A549 (cell line): ENCODE results near the gene HSDL2. TPM values are rescaled to one million over a fixed set of nuclear protein-coding genes. Genes with fewer than 3 reads are reported as not detected.

ENCODE experiments used
- ATAC-seq, 2 experiments: fragments of 200-7000 bp in 1 of 2; fragments of >200 bp in 1 of 2; cut with Nextera tagmentation in 1 of 2; cut with Tn5 transposase in 1 of 2; 3 replicates each; pipeline versions ENCODE4 v1.8.0 to v1.9.1; 2018 to 2020; ENCODE audit warnings: mild to moderate bottlenecking in 1 of 2, moderate library complexity in 1 of 2
- CTCF ChIA-PET: fragments of 300-600 bp; sonication (Branson Sonifier 250); formaldehyde crosslinking; extraction: SDS; loops from one replicate; lab custom pipeline; 2021; ENCODE audit warnings: antibody characterized with exemption, inconsistent platforms; lab: Yijun Ruan, JAX
- POLR2A ChIA-PET: fragments of 350-600 bp; formaldehyde crosslinking; extraction: SDS; loops from one replicate; lab custom pipeline; 2021; ENCODE audit warnings: antibody characterized with exemption, inconsistent platforms; lab: Yijun Ruan, JAX
- DNase-seq, 2 experiments: peaks; one replicate each; pipeline versions ENCODE4 v3.0.0 to v3.0.0-alpha.2; 2011 to 2016; ENCODE audit warnings: low read depth in 1 of 2, low spot score in 1 of 2
- FAIRE-seq: peaks from 2 replicates; lab custom pipeline; 2011; peaks lifted over from hg19 to GRCh38; lab: Jason Lieb, UNC
- H3K27ac ChIP-seq, 2 experiments: fragments of >200 bp; sonication (Bioruptor Twin); formaldehyde crosslinking; 3 replicates each; pipeline ENCODE4 v1.5.1; 2016 to 2017
- H3K4me1 ChIP-seq: fragments of >200 bp; sonication (Bioruptor Twin); formaldehyde crosslinking; 3 replicates; pipeline ENCODE4 v1.6.1; 2016
- H3K4me2 ChIP-seq: fragments of >200 bp; sonication (Bioruptor Twin); formaldehyde crosslinking; 3 replicates; pipeline ENCODE4 v1.6.1; 2016
- H3K4me3 ChIP-seq: fragments of >200 bp; sonication (Bioruptor Twin); formaldehyde crosslinking; 3 replicates; pipeline ENCODE4 v1.5.1; 2016
- H3K9me3 ChIP-seq: fragments of >200 bp; sonication (Bioruptor Twin); formaldehyde crosslinking; 3 replicates; pipeline ENCODE4 v1.6.1; 2016
- BCL3 ChIP-seq: fragments of >200 bp; sonication (Bioruptor Twin); formaldehyde crosslinking; IDR thresholded peaks from 3 replicates; pipeline ENCODE4 v1.6.1; 2016
- CHD2 ChIP-seq: fragments of 150-350 bp; IDR thresholded peaks from 2 replicates; pipeline ENCODE4 v1.6.1; 2014; ENCODE audit warnings: low read length; ENCODE audit not compliant: partially characterized antibody
- EHMT2 ChIP-seq: fragments of 200-600 bp; sonication (generic); IDR thresholded peaks from 2 replicates; pipeline ENCODE4 v1.6.1; 2016; ENCODE audit warnings: antibody characterized with exemption, low read depth, mild to moderate bottlenecking, moderate library complexity
- ELK1 ChIP-seq: fragments of 150-350 bp; IDR thresholded peaks from 2 replicates; pipeline ENCODE4 v1.6.1; 2014; ENCODE audit warnings: low read depth, mild to moderate bottlenecking, low read length
- FOSB ChIP-seq: fragments of 250-450 bp; sonication (Bioruptor Pico); IDR thresholded peaks from 2 replicates; pipeline ENCODE4 v1.5.0; 2020; ENCODE audit warnings: mild to moderate bottlenecking, moderate library complexity
- HEYL ChIP-seq: fragments of 250-450 bp; sonication (Bioruptor Pico); IDR thresholded peaks from 2 replicates; pipeline ENCODE4 v1.8.0; 2021; ENCODE audit warnings: mild to moderate bottlenecking, moderate library complexity
- HOXA7 ChIP-seq: fragments of 250-450 bp; sonication (Bioruptor Pico); IDR thresholded peaks from 2 replicates; pipeline ENCODE4 v1.5.0; 2020; ENCODE audit warnings: mild to moderate bottlenecking, moderate library complexity
- MAFK ChIP-seq: fragments of 450-650 bp; IDR thresholded peaks from 2 replicates; pipeline ENCODE4 v1.6.1; 2014; ENCODE audit not compliant: partially characterized antibody
- MYC ChIP-seq: IDR thresholded peaks from 2 replicates; pipeline ENCODE4 v1.6.1; 2012; ENCODE audit warnings: mild to moderate bottlenecking, inconsistent platforms, low read length, improper control_type of control experiment, borderline replicate concordance
- NR3C1 ChIP-seq: fragments of >200 bp; sonication (Bioruptor Twin); formaldehyde crosslinking; IDR thresholded peaks from 3 replicates; pipeline ENCODE4 v1.6.1; 2017
- PBX3 ChIP-seq: IDR thresholded peaks from 2 replicates; pipeline ENCODE4 v1.6.1; 2012
- POLR2A ChIP-seq: IDR thresholded peaks from 2 replicates; pipeline ENCODE4 v1.6.1; 2012; ENCODE audit warnings: mild to moderate bottlenecking, low read length
- POLR2AphosphoS2 ChIP-seq: conservative IDR thresholded peaks from 2 replicates; pipeline ENCODE4 v1.6.1; 2012; ENCODE audit warnings: low read length, improper control_type of control experiment, inconsistent platforms
- RARB ChIP-seq: fragments of 250-450 bp; sonication (Bioruptor Pico); IDR thresholded peaks from 2 replicates; pipeline ENCODE4 v1.8.0; 2021; ENCODE audit warnings: mild to moderate bottlenecking, moderate library complexity
- RCOR1 ChIP-seq: fragments of 150-350 bp; IDR thresholded peaks from 2 replicates; pipeline ENCODE4 v1.6.1; 2014; ENCODE audit warnings: antibody characterized with exemption, low read length, low read depth
- RFX5 ChIP-seq: fragments of 450-650 bp; IDR thresholded peaks from 2 replicates; pipeline ENCODE4 v1.7.1; 2014; ENCODE audit warnings: antibody characterized with exemption, mild to moderate bottlenecking, moderate library complexity
- ZNF302 ChIP-seq: fragments of 250-450 bp; sonication (Bioruptor Pico); IDR thresholded peaks from 2 replicates; pipeline ENCODE4 v1.9.0; 2021; ENCODE audit warnings: inconsistent platforms, mild to moderate bottlenecking, moderate library complexity
- ZSCAN20 ChIP-seq: fragments of 250-450 bp; sonication (Bioruptor Pico); IDR thresholded peaks from 2 replicates; pipeline ENCODE4 v1.8.0; 2022; ENCODE audit warnings: mild to moderate bottlenecking, moderate library complexity
- WGBS: methylation state at CpG from one replicate; pipeline ENCODE4 v1.1.6; 2017; ENCODE audit errors: missing lambda C conversion rate; 5-methylcytosine and 5-hydroxymethylcytosine counted together
- polyA plus RNA-seq, 4 experiments: library from polyadenylated mRNA; depleted of rRNA in 3 of 4; stranded (reverse); fragments of >200 nt; fragmentation: RNase III in 1 of 4; extraction: RNeasy Plus Mini Kit Qiagen cat#74134 plus additional on column Dnase treatment in 1 of 4; gene quantifications; 2 replicates in 3 of 4; 3 replicates in 1 of 4; pipeline ENCODE4 v1.2.3, GENCODE V29; 2011 to 2017
- TF ChIP-seq, protein P1 (sequence below): fragments of 250-450 bp; sonication (Bioruptor Pico); IDR thresholded peaks from 2 replicates; pipeline ENCODE4 v1.5.0; 2021; ENCODE audit warnings: mild to moderate bottlenecking, moderate library complexity, borderline replicate concordance
- TF ChIP-seq, protein P2 (sequence below): IDR thresholded peaks from 2 replicates; pipeline ENCODE4 v1.6.1; 2012; ENCODE audit warnings: low read depth, borderline replicate concordance
- TF ChIP-seq, protein P3 (sequence below): IDR thresholded peaks from 2 replicates; pipeline ENCODE4 v1.6.1; 2012

HSDL2 gene
- polyA plus RNA-seq, 2 of the 4 experiments (the other 2 are of a cell fraction), result 47.4 to 47.7 TPM

DNA sequence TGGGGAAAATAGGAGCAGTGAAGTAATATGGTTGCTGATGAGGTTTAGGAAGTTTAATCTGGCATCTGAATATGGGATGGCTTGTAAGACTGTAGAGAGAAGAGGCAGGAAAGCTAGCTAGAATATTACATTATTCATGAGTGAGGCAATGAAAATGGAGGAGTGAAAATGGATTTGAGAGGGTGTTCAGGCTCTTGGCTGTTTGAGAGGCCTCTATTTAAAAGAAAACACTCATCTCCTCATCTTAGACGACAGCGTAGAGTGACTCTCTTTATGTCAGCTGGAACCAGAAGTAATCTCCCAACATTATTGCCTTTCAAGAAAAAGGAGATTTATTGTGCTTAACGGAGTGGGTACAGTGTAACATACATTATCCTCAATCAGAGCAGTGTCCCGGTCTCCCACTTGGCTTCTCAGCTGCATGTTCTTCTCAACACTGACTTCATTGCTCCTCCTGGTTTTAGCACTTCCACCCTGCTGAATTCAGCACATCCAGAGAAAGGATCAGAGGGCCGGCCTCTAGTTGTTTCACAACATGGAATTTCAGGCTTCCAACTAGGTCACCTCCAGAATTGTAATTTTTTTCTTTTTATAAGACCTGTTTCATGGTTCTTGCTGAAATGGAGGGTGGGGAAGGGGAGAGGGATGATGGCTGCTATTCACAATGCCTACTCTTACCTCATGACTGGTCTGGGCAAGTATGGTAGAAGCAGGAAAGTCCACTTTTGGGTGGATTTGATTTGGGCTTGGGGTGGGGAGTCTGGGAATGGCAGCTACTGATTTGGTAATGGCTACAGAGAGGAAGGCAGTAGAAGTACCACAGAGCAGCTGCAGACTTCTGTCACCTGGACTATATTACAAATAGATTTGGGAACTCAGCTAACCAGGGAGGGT is 53.8 kb downstream of the HSDL2 start (continued):
- TF ChIP-seq ELK1 (no peak), ZNF302 (CRISPR knock-in tag) (no peak)
- TF ChIP-seq, protein P1, sequence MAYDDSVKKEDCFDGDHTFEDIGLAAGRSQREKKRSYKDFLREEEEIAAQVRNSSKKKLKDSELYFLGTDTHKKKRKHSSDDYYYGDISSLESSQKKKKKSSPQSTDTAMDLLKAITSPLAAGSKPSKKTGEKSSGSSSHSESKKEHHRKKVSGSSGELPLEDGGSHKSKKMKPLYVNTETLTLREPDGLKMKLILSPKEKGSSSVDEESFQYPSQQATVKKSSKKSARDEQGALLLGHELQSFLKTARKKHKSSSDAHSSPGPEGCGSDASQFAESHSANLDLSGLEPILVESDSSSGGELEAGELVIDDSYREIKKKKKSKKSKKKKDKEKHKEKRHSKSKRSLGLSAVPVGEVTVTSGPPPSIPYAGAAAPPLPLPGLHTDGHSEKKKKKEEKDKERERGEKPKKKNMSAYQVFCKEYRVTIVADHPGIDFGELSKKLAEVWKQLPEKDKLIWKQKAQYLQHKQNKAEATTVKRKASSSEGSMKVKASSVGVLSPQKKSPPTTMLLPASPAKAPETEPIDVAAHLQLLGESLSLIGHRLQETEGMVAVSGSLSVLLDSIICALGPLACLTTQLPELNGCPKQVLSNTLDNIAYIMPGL (CRISPR knock-in tag), result no peak

GRCh38 chr9:112434487-112434886 is 54.6 kb downstream of the HSDL2 start:
- ATAC-seq, result no peak
- ChIA-PET CTCF (interaction anchor here (0.6 to 2.0 kb wide), 4 partner anchors 8 to 45 kb away, joined by 3 to 5 read pairs (median 4); no protein-coding TSS in a partner anchor), POLR2A (no interaction called here)
- H3K27ac ChIP-seq, result no peak overlapping the region
- WGBS, result 97% methylated on average over 1 of the region's 1 CpG
- no peak for FAIRE-seq
- H3K4me2 ChIP-seq, result no peak overlapping the region
- no peaks in the 10 kb centered on the region; the same call in 2 of the 3 replicates for H3K4me1 ChIP-seq
- DNase-seq, result no peak
- no peaks in the 10 kb centered on the region for H3K9me3 ChIP-seq
- H3K4me3 ChIP-seq, result no peak overlapping the region
- TF ChIP-seq HOXA7 (no peak), PBX3 (no peak), MAFK (no peak), ZSCAN20 (CRISPR knock-in tag) (no peak), RFX5 (no peak), EHMT2 (no peak), POLR2A (no peak), FOSB (no peak), BCL3 (no peak), MYC (no peak), NR3C1 (no peak)
- TF ChIP-seq, protein P2, sequence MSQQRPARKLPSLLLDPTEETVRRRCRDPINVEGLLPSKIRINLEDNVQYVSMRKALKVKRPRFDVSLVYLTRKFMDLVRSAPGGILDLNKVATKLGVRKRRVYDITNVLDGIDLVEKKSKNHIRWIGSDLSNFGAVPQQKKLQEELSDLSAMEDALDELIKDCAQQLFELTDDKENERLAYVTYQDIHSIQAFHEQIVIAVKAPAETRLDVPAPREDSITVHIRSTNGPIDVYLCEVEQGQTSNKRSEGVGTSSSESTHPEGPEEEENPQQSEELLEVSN, result no peak

- Histone ChIP-seq H3K4me1 (no peaks in the 10 kb centered on the region), H3K4me3 (no peak overlapping the region), H3K9me3 (no peaks in the 10 kb centered on the region), H3K4me2 (no peak overlapping the region), H3K27ac (no peak overlapping the region)
- ChIA-PET POLR2A (no interaction called here), CTCF (interaction anchor here (0.9 kb wide), 1 partner anchor 274 kb away, joined by 3 read pairs; no protein-coding TSS in a partner anchor)
- 95% methylated on average over 2 of the region's 2 CpGs for WGBS
- no peak for FAIRE-seq
- no peak for DNase-seq
- no peak for ATAC-seq
- no peak for TF ChIP-seq MYC
- no peak for TF ChIP-seq RARB (CRISPR knock-in tag)
- no peak for TF ChIP-seq POLR2AphosphoS2
- TF ChIP-seq, protein P1 (CRISPR knock-in tag), result no peak
- TF ChIP-seq, protein P3, sequence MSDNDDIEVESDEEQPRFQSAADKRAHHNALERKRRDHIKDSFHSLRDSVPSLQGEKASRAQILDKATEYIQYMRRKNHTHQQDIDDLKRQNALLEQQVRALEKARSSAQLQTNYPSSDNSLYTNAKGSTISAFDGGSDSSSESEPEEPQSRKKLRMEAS, result no peak
- TF ChIP-seq, protein P2, result no peak
- TF ChIP-seq RCOR1, result no peak
- no peak for TF ChIP-seq ELK1
- no peak for TF ChIP-seq HEYL (CRISPR knock-in tag)
- TF ChIP-seq CHD2, result no peak
Measured at GRCh38 chr9:112437406-112437805, 57.5 kb downstream of the HSDL2 start.
